ENCODE measurements around the gene TMEM231. TPM values are rescaled to one million over a fixed set of nuclear protein-coding genes. Genes with fewer than 3 reads are reported as not detected.
"Not testable (repeated sequence)": the region's sequence is repeated elsewhere in the genome, so short reads cannot be mapped to it uniquely, and the experiment has no call there.

Gene TMEM231
- total RNA-seq, 1 donor from 2014 or later, result 18.2 TPM

GRCh38 chr16:75552951-75553350 is 3.1 kb downstream of the TMEM231 start:
- H3K9me3 Mint-ChIP-seq, result no peaks in the 10 kb centered on the region
- peaks cover 4% of the 10 kb centered on the region for H3K4me1 Mint-ChIP-seq (ENCODE audit: unreplicated experiment)
- no peak for DNase-seq (ENCODE audit: extremely low spot score, unreplicated experiment)
- H3K27me3 Mint-ChIP-seq, result no peaks in the 10 kb centered on the region
- no peak overlapping the region for H3K4me3 Mint-ChIP-seq
- H3K36me3 Mint-ChIP-seq, result no peaks in the 10 kb centered on the region
- no peak overlapping the region for H3K27ac Mint-ChIP-seq
- TF ChIP-seq CTCF (conservative IDR thresholded peaks at IDR 0.05), result no peak

GRCh38 chr16:75550211-75550662 is 5.8 kb downstream of the TMEM231 start:
- H3K4me1 Mint-ChIP-seq (ENCODE audit: unreplicated experiment), result no peaks in the 10 kb centered on the region
- TF ChIP-seq CTCF (conservative IDR thresholded peaks at IDR 0.05), result peak; percentile 41
- no peak overlapping the region for H3K4me3 Mint-ChIP-seq
- no peaks in the 10 kb centered on the region for H3K9me3 Mint-ChIP-seq
- H3K27me3 Mint-ChIP-seq, result no peaks in the 10 kb centered on the region
- no peak overlapping the region for H3K27ac Mint-ChIP-seq
- DNase-seq (ENCODE audit: extremely low spot score, unreplicated experiment), result no peak
- H3K36me3 Mint-ChIP-seq, result no peaks in the 10 kb centered on the region

- not testable (repeated sequence) for H3K9me3 Mint-ChIP-seq; H3K4me3 Mint-ChIP-seq; H3K27me3 Mint-ChIP-seq; H3K36me3 Mint-ChIP-seq; H3K4me1 Mint-ChIP-seq (ENCODE audit: unreplicated experiment); H3K27ac Mint-ChIP-seq; DNase-seq (ENCODE audit: extremely low spot score, unreplicated experiment)
Measured at GRCh38 chr16:75548456-75548855, 7.6 kb downstream of the TMEM231 start.

GRCh38 chr16:75546293-75546692 is 9.8 kb downstream of the TMEM231 start:
- Mint-ChIP-seq H3K4me1 (ENCODE audit: unreplicated experiment) (no peaks in the 10 kb centered on the region), H3K36me3 (no peaks in the 10 kb centered on the region), H3K27ac (no peak overlapping the region), H3K4me3 (no peak overlapping the region), H3K9me3 (no peaks in the 10 kb centered on the region), H3K27me3 (no peaks in the 10 kb centered on the region)
- no peak for TF ChIP-seq CTCF (conservative IDR thresholded peaks at IDR 0.05)
- no peak for DNase-seq (ENCODE audit: extremely low spot score, unreplicated experiment)

GRCh38 chr16:75545879-75546278 is 10.2 kb downstream of the TMEM231 start:
- H3K36me3 Mint-ChIP-seq; H3K9me3 Mint-ChIP-seq; H3K27me3 Mint-ChIP-seq; H3K27ac Mint-ChIP-seq; DNase-seq (ENCODE audit: extremely low spot score, unreplicated experiment); H3K4me1 Mint-ChIP-seq (ENCODE audit: unreplicated experiment); H3K4me3 Mint-ChIP-seq: not testable (repeated sequence)

GRCh38 chr16:75542462-75542861 is 13.6 kb downstream of the TMEM231 start:
- H3K27me3 Mint-ChIP-seq; H3K4me3 Mint-ChIP-seq; H3K4me1 Mint-ChIP-seq (ENCODE audit: unreplicated experiment); H3K36me3 Mint-ChIP-seq; H3K9me3 Mint-ChIP-seq; DNase-seq (ENCODE audit: extremely low spot score, unreplicated experiment); H3K27ac Mint-ChIP-seq: not testable (repeated sequence)

GRCh38 chr16:75541236-75541635 is 14.8 kb downstream of the TMEM231 start:
- peaks cover 5% of the 10 kb centered on the region for H3K36me3 Mint-ChIP-seq
- no peaks in the 10 kb centered on the region for H3K9me3 Mint-ChIP-seq
- DNase-seq (ENCODE audit: extremely low spot score, unreplicated experiment), result no peak
- TF ChIP-seq CTCF (conservative IDR thresholded peaks at IDR 0.05), result no peak
- no peak overlapping the region for H3K27ac Mint-ChIP-seq
- no peaks in the 10 kb centered on the region for H3K4me1 Mint-ChIP-seq (ENCODE audit: unreplicated experiment)
- no peak overlapping the region for H3K4me3 Mint-ChIP-seq
- no peaks in the 10 kb centered on the region for H3K27me3 Mint-ChIP-seq

GRCh38 chr16:75538882-75539565 is 17.0 kb downstream of the TMEM231 start:
- not testable (repeated sequence) for H3K4me3 Mint-ChIP-seq; H3K36me3 Mint-ChIP-seq; H3K4me1 Mint-ChIP-seq (ENCODE audit: unreplicated experiment); DNase-seq (ENCODE audit: extremely low spot score, unreplicated experiment); H3K9me3 Mint-ChIP-seq; H3K27ac Mint-ChIP-seq; H3K27me3 Mint-ChIP-seq
